Lung (tissue), 16 donors: ENCODE data around the gene RGPD8. TPM values are rescaled to one million over a fixed set of nuclear protein-coding genes. Genes with fewer than 3 reads are reported as not detected.
"Not testable (repeated sequence)": the region's sequence is repeated elsewhere in the genome, so short reads cannot be mapped to it uniquely, and the experiment has no call there.

Source experiments
- ATAC-seq: fragments of 200-7000 bp; cut with Tn5 transposase; one replicate; pipeline ENCODE4 v1.9.1; 2020; ENCODE audit warnings: moderate number of reproducible peaks; ENCODE audit not compliant: insufficient read depth, low FRiP score
- DNase-seq, 3 donors: peaks; one replicate each; pipeline ENCODE4 v3.0.0-alpha.2; 2013 to 2017
- H3K27ac ChIP-seq, 2 donors: one replicate each; pipeline ENCODE4 v1.5.1; 2013; ENCODE audit warnings: mild to moderate bottlenecking in 2 of 2, moderate library complexity in 2 of 2, control low read depth in 1 of 2, inconsistent platforms in 1 of 2, low read depth in 1 of 2, low read length in 1 of 2
- H3K27me3 ChIP-seq, 3 donors: one replicate each; pipeline ENCODE4 v1.5.1; 2013; ENCODE audit warnings: low read length in 2 of 3; ENCODE audit not compliant: control insufficient read depth in 3 of 3, insufficient read depth in 3 of 3
- H3K36me3 ChIP-seq, 4 donors: one replicate each; pipeline ENCODE4 v1.5.1; 2013; ENCODE audit warnings: low read length in 4 of 4, mild to moderate bottlenecking in 1 of 4, moderate library complexity in 1 of 4; ENCODE audit not compliant: control insufficient read depth in 4 of 4, insufficient read depth in 4 of 4
- H3K4me1 ChIP-seq, 5 donors: one replicate each; pipeline ENCODE4 v1.5.1; 2013; ENCODE audit warnings: low read length in 5 of 5, mild to moderate bottlenecking in 2 of 5, moderate library complexity in 1 of 5; ENCODE audit not compliant: control insufficient read depth in 5 of 5, insufficient read depth in 5 of 5
- H3K4me3 ChIP-seq: one replicate; pipeline ENCODE4 v1.5.1; 2013; ENCODE audit warnings: mild to moderate bottlenecking, control low read depth, moderate library complexity
- H3K9ac ChIP-seq, 2 donors: one replicate each; pipeline ENCODE4 v1.5.1; 2013; ENCODE audit warnings: low read length in 2 of 2, control low read depth in 1 of 2; ENCODE audit not compliant: insufficient read depth in 1 of 2
- H3K9me3 ChIP-seq, 4 donors: one replicate each; pipeline ENCODE4 v1.5.1; 2013; ENCODE audit warnings: low read length in 3 of 4, mild to moderate bottlenecking in 1 of 4, moderate library complexity in 1 of 4; ENCODE audit not compliant: control insufficient read depth in 4 of 4, insufficient read depth in 3 of 4
- CTCF ChIP-seq: IDR thresholded peaks from 2 replicates; pipeline ENCODE4 v1.5.1; 2012; ENCODE audit warnings: mild to moderate bottlenecking; ENCODE audit errors: control extremely low read depth, extremely low read depth
- WGBS, 2 donors: extraction: QIAGEN DNeasy Blood & Tissue Kit; methylation state at CpG; one replicate each; pipeline ENCODE4 v1.1.7; 2013; 5-methylcytosine and 5-hydroxymethylcytosine counted together
- long read RNA-seq, 5 donors: transcript quantifications; one replicate each; lab custom pipeline, GENCODE V29; 2026
- polyA plus RNA-seq, 2 donors: library from polyadenylated mRNA; stranded (reverse); fragments of 200-250 nt; gene quantifications; one replicate each; pipeline ENCODE4 v1.2.1, GENCODE V29; 2013
- total RNA-seq, 2 donors: library from RNA; depleted of rRNA in 1 of 2; stranded (reverse); fragments of >200 nt in 1 of 2; gene quantifications; one replicate each; pipeline ENCODE4 v1.2.1, GENCODE V29; 2014 to 2021
- donor health status: control.
- donor health status: control.
- donor health status: Bipolar disorder and iron deficiency.
- donor health status: healthy.
- donor health status: DM: yes; HTN: yes; CAD: no.

The RGPD8 gene
- total RNA-seq (10 to 100 TPM; 10.2 to 51.1 TPM), polyA plus RNA-seq (1 to 10 TPM in 1 of 2 donors, under 1 TPM in 1; 0.81 to 2.1 TPM)
- long read RNA-seq, donor 1 = 0 reads
- long read RNA-seq, donor 2 = 0 reads
- long read RNA-seq, donor 3 = 0 reads
- long read RNA-seq, donor 4 = 0 reads
- long read RNA-seq, donor 5 = 0 reads

- not testable (repeated sequence) for H3K4me1 ChIP-seq, H3K9ac ChIP-seq, H3K9me3 ChIP-seq, H3K36me3 ChIP-seq, H3K27me3 ChIP-seq, H3K4me3 ChIP-seq
- TF ChIP-seq CTCF = peak; percentile 65
- H3K27ac ChIP-seq = peak within 1 kb of the TSS in 1 of 2 donors; percentile 83
- ATAC-seq (peak; percentile 100), DNase-seq (peak; percentile 90 to 94 (median 92))
- WGBS, 2 donors = 0% methylated on average over 7 to 17 of the region's 26 CpGs
Measured at GRCh38 chr2:112433480-112433879, at the start of gene RGPD8. TSS of gene RGPD8 (minus strand) at chr2:112433645. CDS start at chr2:112433453, 192 bp downstream.

- Histone ChIP-seq H3K9ac (peak overlapping the region; percentile 50 to 64), H3K36me3 (peaks cover 0 to 3% (median under 1%) of the 10 kb centered on the region in 4 donors), H3K4me1 (peaks cover 0 to 18% (median 8%) of the 10 kb centered on the region in 5 donors), H3K9me3 (no peaks in the 10 kb centered on the region), H3K27ac (peak overlapping the region; percentile 88 to 93), H3K27me3 (no peaks in the 10 kb centered on the region), H3K4me3 (peak overlapping the region; percentile 71)
- WGBS, 2 donors = 10 to 21% methylated on average over 10 of the region's 10 CpGs
- peak; percentile 22 to 51 (median 40) for DNase-seq
- no peak for TF ChIP-seq CTCF
- ATAC-seq = no peak
Measured at GRCh38 chr2:112483042-112483473, 49.6 kb upstream of the RGPD8 start.

GRCh38 chr2:112482309-112483041 is 49.0 kb upstream of the RGPD8 start:
- DNase-seq (peak; percentile 39 to 53 (median 48)), ATAC-seq (no peak)
- Histone ChIP-seq H3K27ac (peak overlapping the region; percentile 88 to 93), H3K4me3 (peak overlapping the region; percentile 71), H3K9me3 (no peaks in the 10 kb centered on the region), H3K36me3 (peaks cover 0 to 1% (median 0%) of the 10 kb centered on the region in 4 donors), H3K4me1 (peaks cover 0 to 18% (median 8%) of the 10 kb centered on the region in 5 donors), H3K27me3 (no peaks in the 10 kb centered on the region), H3K9ac (peak overlapping the region; percentile 50 to 78)
- no peak for TF ChIP-seq CTCF
- WGBS, 2 donors = 0% methylated on average over 75 to 77 of the region's 77 CpGs
